HepG2 (cell line): Measurements from ENCODE around the gene BAIAP2L2. TPM values are rescaled to one million over a fixed set of nuclear protein-coding genes. Genes with fewer than 3 reads are reported as not detected.

Experiments
- ATAC-seq: fragments of 200-7000 bp; cut with Tn5 transposase; 3 replicates; pipeline ENCODE4 v1.9.1; 2020; ENCODE audit warnings: mild to moderate bottlenecking, moderate library complexity
- BruUV-seq: library from RNA; stranded (reverse); fragments of 400-500 nt; replicated peaks from 2 replicates; lab custom pipeline; 2021; lab: Mats Ljungman, UMichigan
- CTCF ChIA-PET: fragments of 300-600 bp; formaldehyde crosslinking; extraction: SDS; loops from one replicate; lab custom pipeline; 2021; ENCODE audit warnings: low total read pairs, inconsistent platforms, low intra/inter-chr PET ratio; lab: Yijun Ruan, JAX
- POLR2A ChIA-PET: fragments of 350-600 bp; sonication (Branson Sonifier 250); formaldehyde crosslinking; loops from one replicate; lab custom pipeline; 2020; ENCODE audit warnings: antibody characterized with exemption, inconsistent platforms; lab: Yijun Ruan, JAX
- DNase-seq: peaks from one replicate; pipeline ENCODE4 v3.0.0-alpha.2; 2015; ENCODE audit warnings: low spot score
- FAIRE-seq: peaks from 3 replicates; lab custom pipeline; 2011; peaks lifted over from hg19 to GRCh38; lab: Jason Lieb, UNC
- H2AFZ ChIP-seq: one replicate; pipeline ENCODE4 v1.6.1; 2011; ENCODE audit warnings: low read length, inconsistent platforms
- H3K27ac ChIP-seq: fragments of 300-600 bp; 3 replicates; pipeline ENCODE4 v1.8.0; 2011; ENCODE audit warnings: mixed run types, mild to moderate bottlenecking, mixed read lengths, low read length, inconsistent platforms; ENCODE audit not compliant: insufficient read depth; ENCODE audit errors: extremely low read length
- H3K27me3 ChIP-seq, 2 experiments: fragments of 200-600 bp in 1 of 2; 2 replicates in 1 of 2; 3 replicates in 1 of 2; pipeline versions ENCODE4 v1.6.0 to v1.8.0; 2011; ENCODE audit warnings: low read length in 2 of 2, mild to moderate bottlenecking in 2 of 2, moderate library complexity in 2 of 2, inconsistent platforms in 1 of 2; ENCODE audit not compliant: insufficient read depth in 2 of 2, control insufficient read depth in 1 of 2
- H3K36me3 ChIP-seq, 2 experiments: fragments of 200-600 bp in 1 of 2; replicated peaks in 1 of 2; 2 replicates in 1 of 2; 3 replicates in 1 of 2; pipeline versions ENCODE4 v1.5.1 to v1.8.0; 2011; ENCODE audit warnings: low read length in 2 of 2, inconsistent platforms in 1 of 2; ENCODE audit not compliant: insufficient read depth in 2 of 2, control insufficient read depth in 1 of 2
- H3K4me1 ChIP-seq: 2 replicates; pipeline ENCODE4 v1.5.1; 2012; ENCODE audit warnings: low read length, inconsistent platforms; ENCODE audit not compliant: insufficient read depth
- H3K4me2 ChIP-seq: 2 replicates; pipeline ENCODE4 v1.6.0; 2011; ENCODE audit warnings: low read depth, low read length, inconsistent platforms
- H3K4me3 ChIP-seq, 3 experiments: fragments of 200-600 bp in 1 of 3; sonication (generic), shearing (Covaris generic) in 1 of 3; replicated peaks in 1 of 3; 2 replicates each; pipeline ENCODE4 v1.5.1; 2011 to 2016; ENCODE audit warnings: low read length in 3 of 3, inconsistent platforms in 2 of 3, low read depth in 2 of 3, mild to moderate bottlenecking in 2 of 3, control low read depth in 1 of 3, mixed read lengths in 1 of 3; ENCODE audit not compliant: insufficient read depth in 1 of 3
- H3K79me2 ChIP-seq: one replicate; pipeline ENCODE4 v1.6.1; 2011; ENCODE audit warnings: low read length, inconsistent platforms; ENCODE audit not compliant: insufficient read depth
- H3K9ac ChIP-seq: 2 replicates; pipeline ENCODE4 v1.6.0; 2011; ENCODE audit warnings: mild to moderate bottlenecking, low read depth, low read length, inconsistent platforms; ENCODE audit not compliant: insufficient read depth
- H3K9me3 ChIP-seq: 2 replicates; pipeline ENCODE4 v1.5.1; 2012; ENCODE audit warnings: mild to moderate bottlenecking, low read length
- H4K20me1 ChIP-seq: 2 replicates; pipeline ENCODE4 v1.6.0; 2011; ENCODE audit warnings: inconsistent platforms, mild to moderate bottlenecking, low read length, moderate library complexity; ENCODE audit not compliant: insufficient read depth
- CTCF ChIP-seq: sonication (generic); formaldehyde crosslinking; IDR thresholded peaks from 2 replicates; pipeline ENCODE4 v1.5.0; 2020; ENCODE audit warnings: mild to moderate bottlenecking, missing genetic modification reagents, moderate library complexity
- MAFG ChIP-seq: sonication (generic); formaldehyde crosslinking; IDR thresholded peaks from 2 replicates; pipeline ENCODE4 v1.5.1; 2020; ENCODE audit warnings: mild to moderate bottlenecking, missing genetic modification reagents
- MLXIP ChIP-seq: sonication (generic); formaldehyde crosslinking; IDR thresholded peaks from 2 replicates; pipeline ENCODE4 v1.9.0; 2021; ENCODE audit warnings: missing genetic modification reagents, borderline replicate concordance
- MYPOP ChIP-seq: sonication (generic); formaldehyde crosslinking; IDR thresholded peaks from 2 replicates; pipeline ENCODE4 v1.8.1; 2023; ENCODE audit warnings: mild to moderate bottlenecking, moderate library complexity, missing genetic modification reagents
- POLR2AphosphoS2 ChIP-seq: IDR thresholded peaks from 2 replicates; pipeline ENCODE4 v1.6.1; 2011; ENCODE audit warnings: low read depth, low read length, improper control_type of control experiment
- TAF15 ChIP-seq: fragments of 200-400 bp; formaldehyde crosslinking; IDR thresholded peaks from one replicate; pipeline ENCODE4 v1.6.1; 2018; ENCODE audit warnings: mild to moderate bottlenecking, low read depth, low read length; ENCODE audit not compliant: poor library complexity, severe bottlenecking
- TCF7 ChIP-seq: sonication (generic); IDR thresholded peaks from 2 replicates; pipeline ENCODE4 v1.6.1; 2016; ENCODE audit warnings: antibody characterized with exemption, low read depth
- ZBTB33 ChIP-seq: sonication (generic); formaldehyde crosslinking; IDR thresholded peaks from 2 replicates; pipeline ENCODE4 v1.4.0; 2020; ENCODE audit warnings: missing genetic modification reagents
- ZBTB46 ChIP-seq: sonication (generic); formaldehyde crosslinking; IDR thresholded peaks from 2 replicates; pipeline ENCODE4 v1.4.0; 2020; ENCODE audit warnings: mild to moderate bottlenecking, missing genetic modification reagents, borderline replicate concordance
- ZUFSP ChIP-seq: sonication (generic); formaldehyde crosslinking; IDR thresholded peaks from 2 replicates; pipeline ENCODE4 v1.9.0; 2021; ENCODE audit warnings: missing genetic modification reagents, mild to moderate bottlenecking, borderline replicate concordance
- WGBS: methylation state at CpG from one replicate; pipeline ENCODE4 v1.1.6; 2017; ENCODE audit warnings: low lambda C conversion rate; 5-methylcytosine and 5-hydroxymethylcytosine counted together
- in situ Hi-C: cut with HindIII; loops from 2 replicates; pipeline ENCODE4 v1.10.0; 2017; ENCODE audit warnings: low pct_unique_long_range_greater_than_20kb; ENCODE audit not compliant: extremely low pct_ligation_motif_present
- intact Hi-C: fragments of 100-400 bp; cut with micrococcal nuclease; formaldehyde crosslinking; loops from one replicate; pipeline ENCODE4 v1.10.0; 2022; ENCODE audit not compliant: unreplicated experiment
- polyA plus RNA-seq, 8 experiments: library from polyadenylated mRNA; depleted of rRNA in 3 of 8; stranded (reverse) in 7 of 8; unstranded in 1 of 8; fragments of >200 nt; fragmentation: Illumina TruSeq in 4 of 8; extraction: Trizol in 4 of 8; gene quantifications; 2 replicates each; pipeline versions ENCODE4 v1.2.1 to v1.2.3, GENCODE V29; 2011 to 2016; ENCODE audit warnings: low read depth in 4 of 8, missing spikeins in 1 of 8, mixed read lengths in 1 of 8; ENCODE audit not compliant: insufficient read depth in 1 of 8
- total RNA-seq, 5 experiments: library from RNA; depleted of rRNA; stranded (reverse); fragments of >200 nt; fragmentation: Illumina TruSeq; extraction: Trizol; gene quantifications; 2 replicates each; pipeline ENCODE4 v1.2.3, GENCODE V29; 2016; ENCODE audit warnings: low read depth in 1 of 5

Gene BAIAP2L2
- total and polyA plus RNA-seq, 2 of the 13 experiments (the other 11 are each of a cell fraction or from before 2014, with no cell fraction given), result 4.4 to 7.5 TPM

GRCh38 chr22:38069372-38070249 lies 40.9 kb downstream of the BAIAP2L2 start:
- Histone ChIP-seq H3K4me1 (0 out of 2 replicates have a peak, but pooled peaks cover 5% of the 10 kb centered on the region), H3K4me3 (no peak overlapping the region), H3K27me3 (no peaks in the 10 kb centered on the region), H2AFZ (no peak overlapping the region), H3K4me2 (no peak overlapping the region), H3K9me3 (no peaks in the 10 kb centered on the region), H3K27ac (no peak overlapping the region), H3K79me2 (no peaks in the 10 kb centered on the region), H4K20me1 (no peaks in the 10 kb centered on the region), H3K9ac (no peak overlapping the region), H3K36me3 (peaks cover 27 to 38% of the 10 kb centered on the region in 2 experiments)
- peak; percentile 20 for ATAC-seq
- intact Hi-C loops (no loop called here), in situ Hi-C loops (no loop called here)
- no peak for FAIRE-seq
- WGBS, result 97% methylated on average over 20 of the region's 21 CpGs
- POLR2A ChIA-PET, result no interaction called here
- CTCF ChIA-PET, result no interaction called here
- BruUV-seq, result no TSS peak
- DNase-seq, result no peak
- TF ChIP-seq CTCF (CRISPR knock-in tag) (peak; percentile 70), TAF15 (no peak), ZBTB46 (CRISPR knock-in tag) (no peak), POLR2AphosphoS2 (no peak), MLXIP (CRISPR knock-in tag) (no peak), MYPOP (CRISPR knock-in tag) (no peak), MAFG (CRISPR knock-in tag) (no peak), ZUFSP (CRISPR knock-in tag) (no peak), ZBTB33 (CRISPR knock-in tag) (peak; percentile 94), TCF7 (no peak)
